Stimulated activated CD8-positive, alpha-beta memory T cell treated with anti-CD3 and anti-CD28 coated beads, Interleukin-7, amount 100 ng/mL, for 48 hours (primary cell): Measurements from ENCODE around the gene STXBP4.

Experiments used
- DNase-seq, 2 donors: peaks; one replicate each; pipeline ENCODE4 v3.0.0-alpha.2; 2020; ENCODE audit warnings: low read depth in 1 of 2; ENCODE audit errors: extremely low read depth in 1 of 2

Gene STXBP4

GRCh38 chr17:55212880-55213279 lies 244.3 kb downstream of the STXBP4 start:
- DNase-seq, result no peak

DNA sequence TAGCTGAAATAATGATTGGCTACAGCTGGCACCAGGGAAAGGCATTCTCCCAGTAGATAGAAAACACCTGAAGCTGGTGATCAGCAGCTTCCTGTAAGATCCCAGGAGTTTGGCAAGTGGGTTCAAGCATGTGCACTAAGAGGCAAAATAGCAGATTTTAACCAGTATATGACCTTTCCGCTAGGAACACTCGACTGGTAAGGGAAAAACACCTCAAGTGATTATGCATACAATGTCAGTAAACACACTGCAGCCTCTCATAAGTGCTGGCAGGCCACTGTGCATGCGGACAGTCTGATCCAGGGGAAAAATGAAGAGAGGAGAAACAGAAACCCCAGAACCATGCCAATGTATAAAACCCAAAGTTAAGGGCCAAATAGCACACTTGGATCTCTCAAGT lies 247.1 kb downstream of the STXBP4 start:
- DNase-seq, result no peak

- DNase-seq, result no peak
Measured at GRCh38 chr17:55216888-55217287, 248.3 kb downstream of the STXBP4 start.

GRCh38 chr17:55219459-55219858 lies 250.9 kb downstream of the STXBP4 start:
- no peak for DNase-seq

DNA sequence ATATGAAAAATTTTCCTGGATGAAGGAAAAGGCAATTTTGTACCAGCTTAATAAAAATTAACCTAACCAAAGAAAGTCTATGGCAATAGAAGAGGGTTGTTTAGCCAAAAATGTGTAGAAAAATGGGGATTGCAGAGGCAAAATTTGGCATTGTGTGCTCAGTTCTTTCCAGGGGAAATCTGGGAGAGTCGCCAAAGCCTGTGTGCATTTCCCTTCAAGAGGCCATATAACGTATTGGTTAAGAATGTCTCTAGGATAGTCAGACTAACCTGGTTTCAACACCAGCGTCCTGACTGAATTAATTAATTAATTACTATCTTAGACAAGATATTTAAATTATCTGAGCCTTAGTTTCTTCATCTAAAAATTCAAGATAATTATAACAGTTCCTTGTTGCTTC lies 251.4 kb downstream of the STXBP4 start:
- no peak for DNase-seq
